MM.1S (cell line): ENCODE results near the gene LINC00305.

Source experiments
- DNase-seq: peaks from one replicate; pipeline ENCODE4 v3.0.0-alpha.2; 2015
- H2AFZ ChIP-seq: fragments of 300-600 bp; sonication (generic); 2 replicates; pipeline ENCODE4 v1.6.0; 2016; ENCODE audit warnings: antibody characterized with exemption, low read length
- H3F3A ChIP-seq: fragments of 300-600 bp; sonication (generic); 2 replicates; pipeline ENCODE4 v1.6.1; 2016; ENCODE audit warnings: mild to moderate bottlenecking, antibody characterized with exemption, low read length, moderate library complexity, mixed read lengths; ENCODE audit not compliant: insufficient read depth
- H3K27ac ChIP-seq: fragments of 300-600 bp; sonication (generic); 2 replicates; pipeline ENCODE4 v1.5.1; 2016; ENCODE audit warnings: mild to moderate bottlenecking, low read length
- H3K27me3 ChIP-seq: fragments of 300-600 bp; sonication (generic); replicated peaks from 2 replicates; pipeline ENCODE4 v1.6.0; 2016; ENCODE audit warnings: low read length; ENCODE audit not compliant: insufficient read depth
- H3K36me3 ChIP-seq: fragments of 300-600 bp; sonication (generic); replicated peaks from 2 replicates; pipeline ENCODE4 v1.6.1; 2016; ENCODE audit warnings: mild to moderate bottlenecking, low read length, mixed read lengths; ENCODE audit not compliant: insufficient read depth
- H3K4me1 ChIP-seq: fragments of 300-600 bp; sonication (generic); 2 replicates; pipeline ENCODE4 v1.6.1; 2016; ENCODE audit warnings: low read length, mixed read lengths
- H3K4me2 ChIP-seq: fragments of 300-600 bp; sonication (generic); 2 replicates; pipeline ENCODE4 v1.6.0; 2016; ENCODE audit warnings: low read depth, low read length
- H3K4me3 ChIP-seq: fragments of 300-600 bp; sonication (generic); 2 replicates; pipeline ENCODE4 v1.5.1; 2016; ENCODE audit warnings: low read length, mixed read lengths
- H3K79me2 ChIP-seq: fragments of 300-600 bp; sonication (generic); 2 replicates; pipeline ENCODE4 v1.6.1; 2016; ENCODE audit warnings: mixed run types, low read length, mixed read lengths
- H3K9ac ChIP-seq: fragments of 300-600 bp; sonication (generic); 2 replicates; pipeline ENCODE4 v1.6.1; 2016; ENCODE audit warnings: low read length, mixed read lengths
- H3K9me2 ChIP-seq: fragments of 300-600 bp; sonication (generic); replicated peaks from 2 replicates; pipeline ENCODE4 v1.6.1; 2016; ENCODE audit warnings: mild to moderate bottlenecking, low read length, mixed read lengths; ENCODE audit not compliant: insufficient read depth
- H3K9me3 ChIP-seq: fragments of 300-600 bp; sonication (generic); replicated peaks from 2 replicates; pipeline ENCODE4 v1.6.1; 2016; ENCODE audit warnings: mild to moderate bottlenecking, low read length, mixed read lengths; ENCODE audit not compliant: insufficient read depth
- H4K20me1 ChIP-seq: fragments of 300-600 bp; sonication (generic); 2 replicates; pipeline ENCODE4 v1.6.1; 2016; ENCODE audit warnings: mild to moderate bottlenecking, low read length, moderate library complexity, mixed read lengths; ENCODE audit not compliant: insufficient read depth
- CTCF ChIP-seq: fragments of 300-600 bp; sonication (generic); IDR thresholded peaks from 2 replicates; pipeline ENCODE4 v1.5.1; 2016; ENCODE audit warnings: antibody characterized with exemption, low read length, mixed read lengths
- EZH2 ChIP-seq: fragments of 300-600 bp; sonication (generic); optimal IDR thresholded peaks from 2 replicates; pipeline ENCODE3; 2017; ENCODE audit warnings: low read depth, mild to moderate bottlenecking, antibody characterized with exemption, low read length, mixed read lengths
- EZH2phosphoT487 ChIP-seq: fragments of 300-600 bp; sonication (generic); IDR thresholded peaks from 2 replicates; pipeline ENCODE4 v1.6.1; 2018; ENCODE audit warnings: antibody characterized with exemption, low read length

LINC00305 gene

GRCh38 chr18:64073971-64074370 lies 74.9 kb downstream of the LINC00305 start:
- H3K9me2 ChIP-seq = no peaks in the 10 kb centered on the region
- no peak for DNase-seq
- no peaks in the 10 kb centered on the region for H3K27me3 ChIP-seq
- no peaks in the 10 kb centered on the region for H3K79me2 ChIP-seq
- H3F3A ChIP-seq = no peaks in the 10 kb centered on the region
- no peaks in the 10 kb centered on the region for H4K20me1 ChIP-seq
- no peak overlapping the region for H2AFZ ChIP-seq
- H3K9ac ChIP-seq = no peak overlapping the region
- H3K4me2 ChIP-seq = no peak overlapping the region
- no peaks in the 10 kb centered on the region for H3K9me3 ChIP-seq
- H3K4me3 ChIP-seq = no peak overlapping the region
- H3K27ac ChIP-seq = no peak overlapping the region
- H3K4me1 ChIP-seq = no peaks in the 10 kb centered on the region
- H3K36me3 ChIP-seq = no peaks in the 10 kb centered on the region
- no peak for TF ChIP-seq EZH2phosphoT487
- no peak for TF ChIP-seq EZH2
- no peak for TF ChIP-seq CTCF

DNA sequence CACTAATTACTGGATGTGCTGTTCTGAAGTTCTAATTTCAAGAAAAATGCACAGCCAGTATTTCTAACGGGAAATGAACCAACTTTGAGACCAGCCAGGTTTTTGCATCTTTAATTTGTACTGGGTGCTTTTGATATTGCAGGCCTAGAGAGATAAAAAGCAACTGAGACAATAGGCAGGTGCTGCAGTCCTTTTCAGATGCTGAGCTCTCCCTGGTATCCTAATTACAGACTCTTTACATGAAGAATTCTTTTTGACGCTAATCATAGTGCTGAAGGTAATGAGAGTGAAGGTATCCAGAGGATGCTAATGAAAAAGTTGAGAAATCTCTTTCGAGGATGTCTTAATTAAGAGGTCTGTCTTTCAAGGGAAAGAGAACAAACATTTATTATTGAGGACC lies 93.9 kb downstream of the LINC00305 start:
- no peaks in the 10 kb centered on the region for H3K9me2 ChIP-seq
- no peak overlapping the region for H3K4me3 ChIP-seq
- H2AFZ ChIP-seq = no peak overlapping the region
- no peaks in the 10 kb centered on the region for H3K9me3 ChIP-seq
- H3F3A ChIP-seq = no peaks in the 10 kb centered on the region
- TF ChIP-seq CTCF (no peak), EZH2phosphoT487 (no peak), EZH2 (no peak)
- H3K27ac ChIP-seq = no peak overlapping the region
- no peaks in the 10 kb centered on the region for H4K20me1 ChIP-seq
- no peak overlapping the region for H3K4me2 ChIP-seq
- no peaks in the 10 kb centered on the region for H3K4me1 ChIP-seq
- no peaks in the 10 kb centered on the region for H3K36me3 ChIP-seq
- DNase-seq = no peak
- H3K79me2 ChIP-seq = no peaks in the 10 kb centered on the region
- no peaks in the 10 kb centered on the region for H3K27me3 ChIP-seq
- H3K9ac ChIP-seq = no peak overlapping the region

DNA sequence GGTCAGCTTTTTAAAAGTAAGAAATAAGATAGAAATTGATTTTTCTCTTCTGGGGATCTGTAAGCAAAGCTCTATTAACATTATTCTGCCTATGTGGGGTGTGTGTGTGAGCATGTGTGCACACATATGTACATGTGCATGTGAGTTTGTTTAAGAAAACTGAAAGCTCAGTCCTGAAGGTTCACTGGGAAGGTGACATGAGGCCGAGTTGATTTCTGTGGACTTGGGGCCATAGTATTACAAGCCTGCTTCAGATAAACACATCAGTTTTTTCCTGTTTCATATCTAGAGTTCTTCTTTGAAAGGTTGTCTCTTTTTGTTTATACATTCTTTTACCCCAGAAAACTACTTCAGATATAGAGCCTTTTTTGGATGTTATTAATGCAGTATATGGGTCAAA lies 95.6 kb downstream of the LINC00305 start:
- TF ChIP-seq EZH2phosphoT487 (no peak), EZH2 (no peak), CTCF (no peak)
- no peaks in the 10 kb centered on the region for H3K4me1 ChIP-seq
- H3F3A ChIP-seq = no peaks in the 10 kb centered on the region
- no peaks in the 10 kb centered on the region for H3K9me3 ChIP-seq
- H3K79me2 ChIP-seq = no peaks in the 10 kb centered on the region
- H3K27me3 ChIP-seq = no peaks in the 10 kb centered on the region
- DNase-seq = no peak
- no peak overlapping the region for H3K4me3 ChIP-seq
- H3K9ac ChIP-seq = no peak overlapping the region
- no peaks in the 10 kb centered on the region for H3K36me3 ChIP-seq
- no peak overlapping the region for H3K4me2 ChIP-seq
- H2AFZ ChIP-seq = no peak overlapping the region
- no peak overlapping the region for H3K27ac ChIP-seq
- no peaks in the 10 kb centered on the region for H4K20me1 ChIP-seq
- no peaks in the 10 kb centered on the region for H3K9me2 ChIP-seq

DNA sequence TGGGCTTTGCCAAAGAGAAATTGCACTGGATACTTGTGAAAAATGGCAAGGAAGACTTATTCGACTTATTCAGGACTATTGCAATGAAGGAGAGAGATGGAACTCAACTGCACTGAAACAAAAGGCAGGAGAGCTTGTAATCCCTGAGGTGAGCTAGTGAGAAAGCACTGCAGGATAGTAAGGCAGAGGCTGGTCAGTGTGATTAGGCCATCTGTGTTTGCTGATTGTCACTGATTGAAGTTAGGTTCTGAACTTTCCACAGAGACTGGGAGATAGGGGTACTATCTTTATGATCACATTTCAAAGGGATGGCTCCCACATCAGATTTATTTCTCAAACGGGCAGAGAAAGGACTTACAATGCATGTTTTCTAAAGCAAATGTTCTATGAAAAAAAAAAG lies 96.1 kb downstream of the LINC00305 start:
- Histone ChIP-seq H4K20me1 (no peaks in the 10 kb centered on the region), H2AFZ (no peak overlapping the region), H3K79me2 (no peaks in the 10 kb centered on the region), H3K9me2 (no peaks in the 10 kb centered on the region), H3K4me1 (no peaks in the 10 kb centered on the region), H3K4me3 (no peak overlapping the region), H3K36me3 (no peaks in the 10 kb centered on the region), H3K27me3 (no peaks in the 10 kb centered on the region), H3F3A (no peaks in the 10 kb centered on the region), H3K4me2 (no peak overlapping the region), H3K27ac (no peak overlapping the region), H3K9ac (no peak overlapping the region), H3K9me3 (no peaks in the 10 kb centered on the region)
- DNase-seq = no peak
- TF ChIP-seq EZH2phosphoT487 (no peak), CTCF (no peak), EZH2 (no peak)
